Effector memory CD4-positive, alpha-beta T cell (primary cell): ENCODE results near the gene PLET1.
"Not testable (repeated sequence)": the region's sequence is repeated elsewhere in the genome, so short reads cannot be mapped to it uniquely, and the experiment has no call there.

ENCODE experiments used
- DNase-seq, 3 donors: peaks; one replicate each; pipeline ENCODE4 v3.0.0-alpha.2; 2020
- H3K27ac ChIP-seq: 2 replicates; pipeline ENCODE4 v1.7.0; 2013; ENCODE audit warnings: mild to moderate bottlenecking, low read length, moderate library complexity; ENCODE audit not compliant: insufficient read depth, poor library complexity, severe bottlenecking
- H3K27me3 ChIP-seq: replicated peaks from 2 replicates; pipeline ENCODE4 v1.7.0; 2013; ENCODE audit warnings: mild to moderate bottlenecking, low read length; ENCODE audit not compliant: insufficient read depth, control insufficient read depth, poor library complexity, severe bottlenecking
- H3K36me3 ChIP-seq: 2 replicates; pipeline ENCODE4 v1.7.0; 2013; ENCODE audit warnings: mild to moderate bottlenecking, low read length, moderate library complexity; ENCODE audit not compliant: control insufficient read depth, insufficient read depth
- H3K4me1 ChIP-seq: 2 replicates; pipeline ENCODE4 v1.7.0; 2013; ENCODE audit warnings: low read length, mild to moderate bottlenecking; ENCODE audit not compliant: control insufficient read depth, insufficient read depth, poor library complexity, severe bottlenecking
- H3K4me3 ChIP-seq: 2 replicates; pipeline ENCODE4 v1.7.0; 2013; ENCODE audit warnings: low read length, low read depth, mild to moderate bottlenecking; ENCODE audit not compliant: insufficient read depth, poor library complexity, severe bottlenecking
- H3K9me3 ChIP-seq: 2 replicates; pipeline ENCODE4 v1.7.0; 2013; ENCODE audit warnings: mild to moderate bottlenecking, low read length, moderate library complexity; ENCODE audit not compliant: control insufficient read depth

PLET1 gene

DNA sequence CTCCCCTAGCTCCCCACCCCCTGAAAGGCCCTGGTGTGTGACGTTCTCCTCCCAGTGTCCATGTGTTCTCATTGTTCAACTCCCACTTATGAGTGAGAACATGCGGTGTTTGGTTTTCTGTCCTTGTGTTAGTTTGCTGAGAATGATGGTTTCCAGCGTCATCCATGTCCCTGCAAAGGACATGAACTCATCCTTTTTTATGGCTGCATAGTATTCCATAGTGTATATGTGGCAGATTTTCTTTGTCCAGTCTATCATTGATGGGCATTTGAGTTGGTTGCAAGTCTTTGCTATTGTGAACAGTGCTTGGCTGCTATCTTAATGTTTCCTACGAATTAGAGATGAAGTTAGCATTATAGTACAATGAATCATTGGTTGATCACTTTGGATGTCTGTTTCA is 61.6 kb downstream of the PLET1 start:
- H3K4me1 ChIP-seq, H3K4me3 ChIP-seq, DNase-seq, H3K36me3 ChIP-seq, H3K27ac ChIP-seq, H3K9me3 ChIP-seq, H3K27me3 ChIP-seq: not testable (repeated sequence)
